GM19328 (cell line): ENCODE measurements around the gene WFDC2.

Experiments
- ATAC-seq: cut with Tn5 transposase; IDR thresholded peaks from one replicate; pipeline ENCODE4 v1.9.1; 2021; ENCODE audit warnings: mild to moderate bottlenecking, moderate library complexity; ENCODE audit not compliant: unreplicated experiment

The WFDC2 gene, protein sequence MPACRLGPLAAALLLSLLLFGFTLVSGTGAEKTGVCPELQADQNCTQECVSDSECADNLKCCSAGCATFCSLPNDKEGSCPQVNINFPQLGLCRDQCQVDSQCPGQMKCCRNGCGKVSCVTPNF

DNA sequence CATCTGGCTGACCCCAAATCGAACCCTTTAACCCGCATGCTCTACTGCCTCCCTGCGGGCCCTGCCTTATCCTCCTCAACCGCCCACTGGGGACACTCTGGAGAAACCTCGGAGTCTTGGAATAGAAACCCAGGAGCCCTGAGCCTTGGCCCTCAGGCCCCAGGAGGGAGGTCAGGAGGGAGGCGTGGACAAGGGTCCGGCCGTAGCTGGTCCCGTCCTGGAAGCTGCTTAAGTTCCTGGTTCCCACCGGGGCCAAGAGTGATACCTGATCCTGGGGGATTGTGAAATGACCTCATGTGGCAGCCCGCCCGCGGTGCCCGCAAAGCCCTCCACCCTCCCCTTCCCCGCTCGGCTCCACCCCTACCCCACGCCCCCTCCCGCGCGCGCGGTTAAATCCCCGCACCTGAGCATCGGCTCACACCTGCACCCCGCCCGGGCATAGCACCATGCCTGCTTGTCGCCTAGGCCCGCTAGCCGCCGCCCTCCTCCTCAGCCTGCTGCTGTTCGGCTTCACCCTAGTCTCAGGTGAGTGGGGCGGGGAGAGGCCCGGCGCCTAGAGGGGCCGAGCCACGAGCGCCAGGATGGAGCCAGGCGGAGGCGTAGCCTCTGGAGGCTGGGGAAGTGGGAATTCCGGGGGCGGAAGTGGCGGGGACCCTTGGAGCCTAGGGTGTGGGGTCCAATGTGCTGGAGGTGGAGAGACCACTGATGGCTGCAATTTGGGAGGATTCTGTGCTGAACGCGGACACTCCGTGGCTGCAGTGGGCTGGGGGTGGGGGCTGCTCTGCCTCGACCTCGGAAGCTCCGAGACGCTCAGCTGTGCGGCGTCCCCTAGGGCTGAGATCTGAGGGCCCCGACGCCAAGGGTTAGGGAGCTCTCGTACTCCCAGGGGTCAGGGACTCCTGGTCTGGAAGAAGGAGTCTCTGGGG is at the start of gene WFDC2:
WFDC2 (plus strand) TSS at position 418 of the 926 bp plus-strand sequence; CDS start at position 447, 29 bp downstream.
- no peak for ATAC-seq

GRCh38 chr20:45420125-45420524 is 49.4 kb upstream of the WFDC2 start:
- ATAC-seq: no peak

GRCh38 chr20:45423700-45424099 is 45.9 kb upstream of the WFDC2 start:
- no peak for ATAC-seq

- ATAC-seq: no peak
Measured at GRCh38 chr20:45425561-45425960, 44.0 kb upstream of the WFDC2 start.

GRCh38 chr20:45426320-45427016 is 43.1 kb upstream of the WFDC2 start:
- ATAC-seq: no peak

DNA sequence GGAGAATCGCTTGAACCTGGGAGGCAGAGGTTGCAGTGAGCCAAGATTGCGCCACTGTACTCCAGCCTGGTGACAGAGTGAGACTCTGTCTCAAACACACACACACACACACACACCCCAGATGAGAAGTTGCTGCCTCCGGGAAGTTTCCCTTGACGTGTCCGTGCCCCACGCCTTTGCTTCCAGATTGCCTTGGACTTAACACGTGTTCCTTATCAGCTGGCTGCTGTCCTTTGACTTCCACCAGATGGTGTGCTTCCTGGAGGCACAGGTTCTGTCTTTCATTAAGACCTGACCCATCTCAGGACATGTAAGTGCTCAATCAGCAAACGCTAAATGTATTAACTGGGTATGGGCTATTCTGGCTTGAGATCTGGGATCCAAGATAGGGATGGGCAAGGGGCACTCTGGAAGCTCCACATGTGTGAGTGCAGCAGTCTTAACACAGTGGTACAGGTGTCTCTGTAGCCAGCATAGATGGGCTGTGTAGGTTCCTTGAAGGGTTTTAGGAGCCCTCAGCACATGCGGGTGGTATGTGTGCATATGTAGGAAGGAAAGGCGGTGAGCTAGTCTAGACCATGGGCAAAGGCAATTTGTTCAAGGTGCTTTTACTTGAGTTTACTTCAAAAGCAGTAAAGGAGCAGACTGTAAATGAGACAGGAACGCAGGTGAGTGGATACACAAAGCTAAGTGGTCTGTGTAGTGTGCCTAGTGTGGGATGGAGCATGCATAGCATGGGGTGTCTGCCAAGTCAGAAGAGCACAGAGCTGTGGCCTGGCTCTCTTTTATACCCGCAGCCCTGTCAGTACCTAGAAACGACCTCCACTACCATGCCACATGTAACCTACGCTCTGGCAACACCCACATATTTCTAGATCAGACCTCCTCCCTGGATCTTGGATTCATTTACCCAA is 42.1 kb upstream of the WFDC2 start:
- no peak for ATAC-seq

GRCh38 chr20:45429618-45430017 is 39.9 kb upstream of the WFDC2 start:
- no peak for ATAC-seq

DNA sequence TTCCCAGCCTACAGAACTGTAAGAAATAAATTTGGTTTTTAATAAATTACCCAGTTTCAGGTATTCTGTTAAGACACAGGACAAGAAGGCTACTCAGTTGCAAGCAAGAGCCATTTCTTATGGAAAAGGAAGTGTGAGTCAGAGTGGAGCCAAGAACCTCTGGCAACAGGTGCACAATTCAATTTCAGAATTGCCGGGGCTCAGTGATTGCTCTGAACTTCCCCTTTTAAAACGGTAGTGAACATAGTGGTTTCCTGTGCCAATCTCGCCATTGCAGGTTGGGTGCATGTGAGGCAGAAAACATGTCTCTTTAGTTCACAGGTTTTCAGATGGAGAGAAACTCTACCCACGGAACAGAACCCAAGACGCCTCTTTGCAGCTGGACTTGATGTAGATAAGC is 37.3 kb upstream of the WFDC2 start:
- no peak for ATAC-seq

- no peak for ATAC-seq
Measured at GRCh38 chr20:45433316-45433715, 36.2 kb upstream of the WFDC2 start.

- ATAC-seq: no peak
Measured at GRCh38 chr20:45433976-45434375, 35.6 kb upstream of the WFDC2 start.

GRCh38 chr20:45436732-45437485 is 32.6 kb upstream of the WFDC2 start:
- ATAC-seq: peak; percentile 58

GRCh38 chr20:45440424-45440823 is 29.1 kb upstream of the WFDC2 start:
- ATAC-seq: no peak

- no peak for ATAC-seq
Measured at GRCh38 chr20:45440891-45441685, 28.5 kb upstream of the WFDC2 start.

GRCh38 chr20:45441746-45442145 is 27.8 kb upstream of the WFDC2 start:
- ATAC-seq: no peak

- ATAC-seq: no peak
Measured at GRCh38 chr20:45444050-45444449, 25.5 kb upstream of the WFDC2 start.

DNA sequence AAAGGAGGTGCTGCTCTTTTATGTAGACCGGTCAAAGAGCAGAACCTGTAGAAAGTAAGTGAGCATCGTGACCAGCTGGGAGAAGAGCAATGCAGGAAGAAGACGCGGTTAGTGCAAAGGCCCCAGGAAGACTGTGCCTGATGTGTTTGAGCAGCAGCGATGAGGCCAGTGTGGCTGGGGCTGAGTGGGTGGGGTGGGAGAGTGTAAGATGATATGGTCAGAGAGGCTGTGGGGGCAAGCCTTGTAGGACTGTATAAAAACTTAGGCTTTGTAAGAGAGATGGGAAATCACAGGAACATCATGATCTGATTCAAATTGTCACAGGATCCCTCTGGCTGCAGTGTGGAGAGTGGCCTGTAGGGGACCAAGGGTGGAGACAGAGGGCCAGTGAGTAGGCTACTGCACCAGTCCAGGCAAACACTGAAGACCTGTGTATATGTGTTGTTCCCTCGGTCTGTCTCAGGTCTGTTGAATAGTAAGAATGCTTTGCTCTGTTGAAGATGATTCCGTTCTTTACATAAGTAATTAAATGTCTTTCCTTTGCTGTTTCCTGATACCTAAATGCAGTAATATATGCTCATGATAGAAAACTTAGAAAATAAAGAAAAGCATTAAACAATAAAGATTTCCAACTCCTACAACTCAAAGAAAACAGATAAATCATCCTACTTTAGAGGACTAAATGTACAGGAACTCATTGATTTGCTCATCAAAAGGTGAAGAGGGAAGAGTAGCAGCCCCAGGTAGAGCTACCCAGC is 23.6 kb upstream of the WFDC2 start:
- ATAC-seq: no peak

- no peak for ATAC-seq
Measured at GRCh38 chr20:45448270-45448669, 21.3 kb upstream of the WFDC2 start.

GRCh38 chr20:45449528-45449927 is 20.0 kb upstream of the WFDC2 start:
- no peak for ATAC-seq
